Trophoblast cell (in vitro differentiated cells and primary cell): ENCODE measurements around the gene RING1.

Experiments used
- DNase-seq, 2 donors: peaks; one replicate each; pipeline ENCODE4 v3.0.0-alpha.2; 2016
- H2AFZ ChIP-seq: 2 replicates; pipeline ENCODE4 v1.6.1; 2013; ENCODE audit warnings: low read length, moderate library complexity, mild to moderate bottlenecking; ENCODE audit not compliant: insufficient read depth, poor library complexity
- H2AK5ac ChIP-seq: 2 replicates; pipeline ENCODE4 v1.6.1; 2013; ENCODE audit warnings: mild to moderate bottlenecking, low read length
- H2BK120ac ChIP-seq: 2 replicates; pipeline ENCODE4 v1.6.1; 2013; ENCODE audit warnings: low read length, mild to moderate bottlenecking, moderate library complexity; ENCODE audit not compliant: insufficient read depth, poor library complexity
- H2BK12ac ChIP-seq: 2 replicates; pipeline ENCODE4 v1.6.1; 2013; ENCODE audit warnings: mild to moderate bottlenecking, low read length, moderate library complexity
- H2BK5ac ChIP-seq: 2 replicates; pipeline ENCODE4 v1.6.1; 2013; ENCODE audit warnings: low read length, low read depth, moderate library complexity, mild to moderate bottlenecking; ENCODE audit not compliant: poor library complexity
- H3K14ac ChIP-seq: 2 replicates; pipeline ENCODE4 v1.6.1; 2013; ENCODE audit warnings: mild to moderate bottlenecking, low read length
- H3K18ac ChIP-seq: 2 replicates; pipeline ENCODE4 v1.6.1; 2013; ENCODE audit warnings: mild to moderate bottlenecking, low read length
- H3K23ac ChIP-seq: 2 replicates; pipeline ENCODE4 v1.6.1; 2013; ENCODE audit warnings: low read length
- H3K27ac ChIP-seq: 2 replicates; pipeline ENCODE4 v1.5.1; 2013; ENCODE audit warnings: low read depth, mild to moderate bottlenecking, inconsistent platforms, low read length, moderate library complexity
- H3K27me3 ChIP-seq: 2 replicates; pipeline ENCODE4 v1.6.1; 2013; ENCODE audit warnings: inconsistent platforms, mild to moderate bottlenecking, low read length, moderate library complexity; ENCODE audit not compliant: insufficient read depth
- H3K36me3 ChIP-seq, 2 experiments: 1 replicate in 1 of 2; 2 replicates in 1 of 2; pipeline ENCODE4 v1.6.1; 2013; ENCODE audit warnings: low read length in 2 of 2, mild to moderate bottlenecking in 2 of 2, moderate library complexity in 1 of 2; ENCODE audit not compliant: insufficient read depth in 2 of 2, control insufficient read depth in 1 of 2
- H3K4ac ChIP-seq: 2 replicates; pipeline ENCODE4 v1.6.1; 2013; ENCODE audit warnings: low read depth, mild to moderate bottlenecking, low read length, moderate library complexity
- H3K4me1 ChIP-seq, 2 experiments: 1 replicate in 1 of 2; 2 replicates in 1 of 2; pipeline ENCODE4 v1.6.1; 2013; ENCODE audit warnings: low read length in 2 of 2, mild to moderate bottlenecking in 2 of 2, moderate library complexity in 1 of 2; ENCODE audit not compliant: insufficient read depth in 2 of 2, control insufficient read depth in 1 of 2
- H3K4me2 ChIP-seq: 2 replicates; pipeline ENCODE4 v1.6.1; 2013; ENCODE audit warnings: inconsistent platforms, mild to moderate bottlenecking, low read length, moderate library complexity
- H3K4me3 ChIP-seq: 2 replicates; pipeline ENCODE4 v1.5.1; 2013; ENCODE audit warnings: mild to moderate bottlenecking, low read depth, low read length, inconsistent platforms
- H3K79me1 ChIP-seq: one replicate; pipeline ENCODE4 v1.6.1; 2013; ENCODE audit warnings: low read length
- H3K79me2 ChIP-seq: 2 replicates; pipeline ENCODE4 v1.6.1; 2013; ENCODE audit warnings: low read length, mild to moderate bottlenecking; ENCODE audit not compliant: control insufficient read depth, insufficient read depth, poor library complexity
- H3K9ac ChIP-seq: 2 replicates; pipeline ENCODE4 v1.6.1; 2013; ENCODE audit warnings: mild to moderate bottlenecking, low read length
- H3K9me3 ChIP-seq: 2 replicates; pipeline ENCODE4 v1.6.1; 2013; ENCODE audit warnings: low read depth, mild to moderate bottlenecking, control low read depth, inconsistent platforms, low read length; ENCODE audit not compliant: insufficient read depth
- H4K12ac ChIP-seq: 2 replicates; pipeline ENCODE4 v1.6.1; 2013; ENCODE audit warnings: low read depth, mild to moderate bottlenecking, low read length, moderate library complexity
- H4K8ac ChIP-seq: 2 replicates; pipeline ENCODE4 v1.6.1; 2013; ENCODE audit warnings: low read depth, mild to moderate bottlenecking, low read length, moderate library complexity
- H4K91ac ChIP-seq: one replicate; pipeline ENCODE4 v1.6.1; 2013; ENCODE audit warnings: low read depth, mild to moderate bottlenecking, low read length, moderate library complexity
- WGBS: extraction: QIAGEN DNeasy Blood & Tissue Kit; methylation state at CpG from one replicate; pipeline ENCODE4 v1.1.7; 2013; ENCODE audit warnings: missing lambda C conversion rate; ENCODE audit not compliant: insufficient read length, insufficient coverage; ENCODE audit errors: extremely low coverage; 5-methylcytosine and 5-hydroxymethylcytosine counted together

RING1 gene

GRCh38 chr6:33201935-33202334 lies 6.4 kb upstream of the RING1 start:
- Histone ChIP-seq H3K14ac (no peak overlapping the region), H2BK120ac (no peak overlapping the region), H3K79me2 (peaks cover 20% of the 10 kb centered on the region), H4K12ac (peak overlapping the region; percentile 50), H2BK5ac (no peak overlapping the region), H3K27ac (no peak overlapping the region), H3K4ac (peak overlapping the region; percentile 97), H3K36me3 (peaks cover 24 to 28% of the 10 kb centered on the region in 2 experiments), H3K9ac (no peak overlapping the region), H3K27me3 (no peaks in the 10 kb centered on the region), H3K18ac (no peak overlapping the region), H3K79me1 (peaks cover 14% of the 10 kb centered on the region), H3K4me1 (peaks cover 20 to 35% of the 10 kb centered on the region in 2 experiments), H3K4me2 (peak overlapping the region; percentile 91), H3K9me3 (peaks cover 3% of the 10 kb centered on the region), H2BK12ac (no peak overlapping the region), H4K91ac (no peak overlapping the region), H3K4me3 (no peak overlapping the region), H3K23ac (no peak overlapping the region), H2AK5ac (no peak overlapping the region), H4K8ac (no peak overlapping the region), H2AFZ (peak overlapping the region; percentile 42)
- no CpG with 5 or more reads among the region's 6 CpGs for WGBS
- no peak for DNase-seq

DNA sequence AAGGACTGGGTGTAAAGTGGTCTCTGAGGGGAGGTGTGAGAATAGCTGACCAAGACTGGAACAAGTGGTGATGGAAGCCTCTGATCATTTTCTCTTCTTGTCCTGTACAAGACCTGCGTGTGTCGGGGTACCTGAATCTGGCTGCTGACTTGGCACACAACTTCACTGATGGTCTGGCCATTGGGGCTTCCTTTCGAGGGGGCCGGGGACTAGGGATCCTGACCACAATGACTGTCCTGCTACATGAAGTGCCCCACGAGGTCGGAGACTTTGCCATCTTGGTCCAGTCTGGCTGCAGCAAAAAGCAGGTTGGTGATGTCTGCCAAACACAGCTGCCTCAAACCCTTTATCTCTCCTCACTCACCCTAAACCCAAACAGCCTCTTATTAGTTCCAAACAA lies 5.5 kb upstream of the RING1 start:
- H3K27me3 ChIP-seq, result no peaks in the 10 kb centered on the region
- H3K14ac ChIP-seq, result no peak overlapping the region
- H3K79me2 ChIP-seq, result peaks cover 20% of the 10 kb centered on the region
- H3K4me1 ChIP-seq, result peaks cover 24 to 39% of the 10 kb centered on the region in 2 experiments
- H2AFZ ChIP-seq, result no peak overlapping the region
- DNase-seq, result no peak
- no peak overlapping the region for H2BK120ac ChIP-seq
- H4K91ac ChIP-seq, result no peak overlapping the region
- no CpG with 5 or more reads among the region's 6 CpGs for WGBS
- no peak overlapping the region for H3K18ac ChIP-seq
- no peak overlapping the region for H3K23ac ChIP-seq
- H3K9ac ChIP-seq, result no peak overlapping the region
- no peak overlapping the region for H2BK12ac ChIP-seq
- H4K12ac ChIP-seq, result no peak overlapping the region
- no peak overlapping the region for H2BK5ac ChIP-seq
- peaks cover 19% of the 10 kb centered on the region for H3K79me1 ChIP-seq
- H2AK5ac ChIP-seq, result no peak overlapping the region
- no peak overlapping the region for H4K8ac ChIP-seq
- H3K27ac ChIP-seq, result no peak overlapping the region
- H3K4me3 ChIP-seq, result no peak overlapping the region
- H3K36me3 ChIP-seq, result peaks cover 24 to 28% of the 10 kb centered on the region in 2 experiments
- H3K4ac ChIP-seq, result peak overlapping the region; percentile 15
- no peak overlapping the region for H3K4me2 ChIP-seq
- H3K9me3 ChIP-seq, result peaks cover 3% of the 10 kb centered on the region

DNA sequence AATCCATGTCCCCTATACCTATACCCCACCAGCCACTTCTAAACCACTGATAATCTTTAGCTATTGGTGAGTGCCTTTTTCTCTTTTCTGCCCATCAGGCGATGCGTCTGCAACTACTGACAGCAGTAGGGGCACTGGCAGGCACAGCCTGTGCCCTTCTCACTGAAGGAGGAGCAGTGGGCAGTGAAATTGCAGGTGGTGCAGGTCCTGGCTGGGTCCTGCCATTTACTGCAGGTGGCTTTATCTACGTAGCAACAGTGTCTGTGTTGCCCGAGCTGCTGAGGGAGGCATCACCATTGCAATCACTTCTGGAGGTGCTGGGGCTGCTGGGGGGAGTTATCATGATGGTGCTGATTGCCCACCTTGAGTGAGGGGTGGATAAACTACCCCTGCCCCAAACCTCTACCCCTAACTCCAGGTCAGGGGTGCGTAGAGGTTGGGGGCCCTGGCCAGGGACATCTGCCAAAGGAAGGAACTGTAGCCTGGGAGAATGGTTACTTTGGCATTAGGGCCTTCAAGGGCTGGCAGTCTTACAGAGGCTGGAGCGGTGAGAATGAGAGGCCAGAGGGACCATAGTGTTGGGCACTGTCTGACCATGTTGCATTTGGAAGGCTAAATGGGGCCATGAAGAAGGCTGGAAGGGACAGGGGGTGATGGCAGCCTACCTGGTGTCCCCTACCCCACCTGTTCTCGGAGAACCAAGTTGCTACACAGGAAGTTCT lies 4.7 kb upstream of the RING1 start:
- Histone ChIP-seq H2AFZ (no peak overlapping the region), H3K27me3 (no peaks in the 10 kb centered on the region), H3K4me3 (no peak overlapping the region), H3K4me1 (peaks cover 24 to 39% of the 10 kb centered on the region in 2 experiments), H3K79me1 (peaks cover 26% of the 10 kb centered on the region), H2BK5ac (no peak overlapping the region), H3K36me3 (peaks cover 24 to 28% of the 10 kb centered on the region in 2 experiments), H3K18ac (no peak overlapping the region), H3K4me2 (peak overlapping the region; percentile 24), H4K12ac (no peak overlapping the region), H2AK5ac (no peak overlapping the region), H4K8ac (no peak overlapping the region), H3K23ac (no peak overlapping the region), H3K79me2 (peaks cover 27% of the 10 kb centered on the region), H4K91ac (no peak overlapping the region), H3K27ac (no peak overlapping the region), H3K14ac (no peak overlapping the region), H2BK120ac (no peak overlapping the region), H2BK12ac (no peak overlapping the region), H3K9me3 (peaks cover 3% of the 10 kb centered on the region), H3K9ac (no peak overlapping the region), H3K4ac (no peak overlapping the region)
- no CpG with 5 or more reads among the region's 7 CpGs for WGBS
- no peak for DNase-seq

- Histone ChIP-seq H3K27ac (no peak overlapping the region), H3K9ac (no peak overlapping the region), H4K91ac (no peak overlapping the region), H2AFZ (no peak overlapping the region), H2AK5ac (no peak overlapping the region), H3K9me3 (peaks cover 3% of the 10 kb centered on the region), H4K8ac (no peak overlapping the region), H4K12ac (no peak overlapping the region), H3K14ac (no peak overlapping the region), H3K18ac (no peak overlapping the region), H3K4me2 (peak overlapping the region; percentile 24), H2BK12ac (no peak overlapping the region), H3K79me2 (peaks cover 27% of the 10 kb centered on the region), H2BK5ac (no peak overlapping the region), H2BK120ac (no peak overlapping the region), H3K4ac (no peak overlapping the region), H3K79me1 (peaks cover 26% of the 10 kb centered on the region), H3K4me3 (no peak overlapping the region), H3K36me3 (peaks cover 24 to 28% of the 10 kb centered on the region in 2 experiments), H3K23ac (no peak overlapping the region), H3K27me3 (no peaks in the 10 kb centered on the region), H3K4me1 (peaks cover 24 to 42% of the 10 kb centered on the region in 2 experiments)
- DNase-seq, result no peak
- WGBS, result no CpG with 5 or more reads among the region's 4 CpGs
Measured at GRCh38 chr6:33204165-33204414, 4.2 kb upstream of the RING1 start.
